ENCODE data around the gene SETD2. TPM values are rescaled to one million over a fixed set of nuclear protein-coding genes. Genes with fewer than 3 reads are reported as not detected.

SETD2 gene
- total and polyA plus RNA-seq, 2 of the 8 experiments (the other 6 are each of a cell fraction or from before 2014, with no cell fraction given) = 15.7 to 46.3 TPM

GRCh38 chr3:47109393-47109792 is 54.5 kb downstream of the SETD2 start:
- Histone ChIP-seq H2BK12ac (ENCODE audit: low read depth, low read length) (peak overlapping the region; percentile 42; the same call in 1 of the 2 replicates), H3K4me2 (ENCODE audit: insufficient read depth in 1 of 2, low read depth in 2 of 2, low read length in 2 of 2) (peak overlapping the region in 1 of 2 experiments; percentile 49; a peak in 1 of 4 replicates), H3K9ac (replicated peaks in 1 of 4; ENCODE audit: extremely low read depth in 1 of 4, low read depth in 3 of 4, low read length in 3 of 4) (no peak overlapping the region), H3K9me3 (ENCODE audit: insufficient read depth in 2 of 2, low read depth in 1 of 2, low read length in 1 of 2) (no peaks in the 10 kb centered on the region), H4K20me1 (replicated peaks in 1 of 2; ENCODE audit: control insufficient read depth in 1 of 2, insufficient read depth in 2 of 2, low read length in 2 of 2) (peaks cover 0 to 2% of the 10 kb centered on the region in 2 experiments), H3K27me3 (replicated peaks in 1 of 4; ENCODE audit: control insufficient read depth in 3 of 4, extremely low read depth in 1 of 4, insufficient read depth in 3 of 4, low read length in 3 of 4) (no peaks in the 10 kb centered on the region), H3K14ac (ENCODE audit: insufficient read length) (no peak overlapping the region), H3K4ac (replicated peaks; ENCODE audit: insufficient read length, low read depth, low read length) (no peak overlapping the region), H3K23ac (ENCODE audit: insufficient read length) (no peak overlapping the region), H3K27ac (ENCODE audit: low read depth, low read length) (no peak overlapping the region), H2BK20ac (ENCODE audit: low read length) (no peak overlapping the region), H3K79me2 (ENCODE audit: control insufficient read depth in 1 of 2, insufficient read depth in 2 of 2, low read length in 2 of 2) (0 out of 4 replicates have a peak, but pooled peaks cover 0 to 3% of the 10 kb centered on the region in 2 experiments), H2BK120ac (replicated peaks; ENCODE audit: low read depth, low read length) (no peak overlapping the region), H3K18ac (ENCODE audit: extremely low read depth, low read length) (no peak overlapping the region), H3K79me1 (ENCODE audit: low read depth, low read length) (no peaks in the 10 kb centered on the region), H3K4me3 (ENCODE audit: extremely low read depth in 1 of 4, insufficient read depth in 2 of 4, low read depth in 3 of 4, low read length in 4 of 4) (no peak overlapping the region), H3K4me1 (replicated peaks in 1 of 4; ENCODE audit: control insufficient read depth in 3 of 4, insufficient read depth in 4 of 4, low read length in 3 of 4) (peaks cover 2 to 7% (median 3%) of the 10 kb centered on the region in 4 experiments; a peak in 5 of 7 replicates), H4K91ac (replicated peaks; ENCODE audit: insufficient read length, low read length) (no peak overlapping the region), H4K8ac (ENCODE audit: extremely low read depth, insufficient read depth, low read length) (no peak overlapping the region), H3K56ac (replicated peaks; ENCODE audit: insufficient read length, low read depth, low read length) (no peak overlapping the region), H3K36me3 (ENCODE audit: control insufficient read depth in 2 of 4, insufficient read depth in 4 of 4, low read length in 3 of 4) (peaks cover 0 to 31% (median 4%) of the 10 kb centered on the region in 4 experiments; a peak in 3 of 8 replicates), H2BK5ac (ENCODE audit: low read depth, low read length) (no peak overlapping the region; the same call in 1 of the 2 replicates), H4K5ac (ENCODE audit: insufficient read length, low read depth, low read length) (no peak overlapping the region), H2AK5ac (ENCODE audit: low read depth, low read length) (0 out of 2 replicates have a peak overlapping the region, but pooled peaks have one; percentile 76), H2BK15ac (ENCODE audit: low read length) (no peak overlapping the region), H2AFZ (ENCODE audit: low read length) (no peak overlapping the region), H3K23me2 (ENCODE audit: low read depth, low read length) (no peaks in the 10 kb centered on the region)
- no peak for FAIRE-seq
- ChIA-PET CTCF (ENCODE audit: partially characterized antibody) (interaction anchor here (0.6 to 1.4 kb wide), 2 partner anchors 30 to 215 kb away, joined by 4 to 7 read pairs; no protein-coding TSS in a partner anchor), POLR2A (ENCODE audit: partially characterized antibody) (interaction anchor here (0.6 to 1.4 kb wide), 3 partner anchors 52 to 90 kb away, joined by 3 read pairs; no protein-coding TSS in a partner anchor)
- 94% methylated on average over 9 of the region's 9 CpGs; no CpG with 5 or more reads in 1 of the 2 experiments for WGBS, 2 experiments (ENCODE audit: extremely low coverage in 1 of 2, insufficient coverage in 1 of 2, insufficient read length in 1 of 2, insufficient replicate concordance in 2 of 2, low coverage in 1 of 2, low lambda C conversion rate in 2 of 2, missing lambda C conversion rate in 1 of 2)
- DNase-seq (ENCODE audit: low read depth in 1 of 2, low spot score in 2 of 2) = no peak
- no peak for TF ChIP-seq POLR2A (IDR thresholded peaks at IDR 0.05; ENCODE audit: control extremely low read depth in 1 of 2, low read depth in 2 of 2, low read length in 2 of 2)
- no peak for TF ChIP-seq SP4 (IDR thresholded peaks at IDR 0.05; ENCODE audit: low read length)
- no peak for TF ChIP-seq TBP (IDR thresholded peaks at IDR 0.05; ENCODE audit: low read depth, low read length)
- no peak for TF ChIP-seq HDAC2 (IDR thresholded peaks at IDR 0.05; ENCODE audit: borderline replicate concordance in 1 of 2, low read depth in 2 of 2, low read length in 2 of 2)
- no peak for TF ChIP-seq BCL11A (IDR thresholded peaks at IDR 0.05; ENCODE audit: low read depth in 2 of 2, low read length in 2 of 2)

Measured in H1 (cell line).